GM12801 (cell line): ENCODE measurements around the gene TEX22.

Source experiments
- CTCF ChIP-seq: IDR thresholded peaks from one replicate; pipeline ENCODE4 v1.5.1; 2011; ENCODE audit warnings: control low read depth; ENCODE audit not compliant: insufficient read length; ENCODE audit errors: extremely low read depth

TEX22 gene

GRCh38 chr14:105384041-105384557 is 14.2 kb upstream of the TEX22 start:
- no peak for TF ChIP-seq CTCF

GRCh38 chr14:105384605-105385321 is 13.6 kb upstream of the TEX22 start:
- no peak for TF ChIP-seq CTCF

- TF ChIP-seq CTCF = no peak
Measured at GRCh38 chr14:105385322-105385637, 13.1 kb upstream of the TEX22 start.

GRCh38 chr14:105385698-105386365 is 12.5 kb upstream of the TEX22 start:
- no peak for TF ChIP-seq CTCF

- no peak for TF ChIP-seq CTCF
Measured at GRCh38 chr14:105386581-105387529, 11.5 kb upstream of the TEX22 start.

GRCh38 chr14:105387530-105387922 is 10.8 kb upstream of the TEX22 start:
- TF ChIP-seq CTCF = no peak
